Measurements from ENCODE around the gene SCFD1. TPM values are rescaled to one million over a fixed set of nuclear protein-coding genes. Genes with fewer than 3 reads are reported as not detected.

The SCFD1 gene
- total RNA-seq, 2 donors from 2014 or later: 46.8 to 58.3 TPM

- ATAC-seq (ENCODE audit: insufficient number of reproducible peaks, low FRiP score, low read depth) (no peak), DNase-seq (ENCODE audit: low spot score) (no peak)
- H3K4me1 ChIP-seq (ENCODE audit: control insufficient read depth in 1 of 2, low read depth in 2 of 2): no peaks in the 10 kb centered on the region
- H3K27ac ChIP-seq: no peak overlapping the region
- H3K27me3 ChIP-seq (replicated peaks; ENCODE audit: insufficient read depth): no peaks in the 10 kb centered on the region
- TF ChIP-seq, protein P1, sequence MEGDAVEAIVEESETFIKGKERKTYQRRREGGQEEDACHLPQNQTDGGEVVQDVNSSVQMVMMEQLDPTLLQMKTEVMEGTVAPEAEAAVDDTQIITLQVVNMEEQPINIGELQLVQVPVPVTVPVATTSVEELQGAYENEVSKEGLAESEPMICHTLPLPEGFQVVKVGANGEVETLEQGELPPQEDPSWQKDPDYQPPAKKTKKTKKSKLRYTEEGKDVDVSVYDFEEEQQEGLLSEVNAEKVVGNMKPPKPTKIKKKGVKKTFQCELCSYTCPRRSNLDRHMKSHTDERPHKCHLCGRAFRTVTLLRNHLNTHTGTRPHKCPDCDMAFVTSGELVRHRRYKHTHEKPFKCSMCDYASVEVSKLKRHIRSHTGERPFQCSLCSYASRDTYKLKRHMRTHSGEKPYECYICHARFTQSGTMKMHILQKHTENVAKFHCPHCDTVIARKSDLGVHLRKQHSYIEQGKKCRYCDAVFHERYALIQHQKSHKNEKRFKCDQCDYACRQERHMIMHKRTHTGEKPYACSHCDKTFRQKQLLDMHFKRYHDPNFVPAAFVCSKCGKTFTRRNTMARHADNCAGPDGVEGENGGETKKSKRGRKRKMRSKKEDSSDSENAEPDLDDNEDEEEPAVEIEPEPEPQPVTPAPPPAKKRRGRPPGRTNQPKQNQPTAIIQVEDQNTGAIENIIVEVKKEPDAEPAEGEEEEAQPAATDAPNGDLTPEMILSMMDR (IDR thresholded peaks at IDR 0.05): no peak
- H3K9me3 ChIP-seq: no peaks in the 10 kb centered on the region
- peaks cover 18% of the 10 kb centered on the region for H3K36me3 ChIP-seq
- no peak overlapping the region for H3K4me3 ChIP-seq
Measured at GRCh38 chr14:30737916-30738315, 115.8 kb downstream of the SCFD1 start.

GRCh38 chr14:30738978-30739377 lies 116.9 kb downstream of the SCFD1 start:
- Histone ChIP-seq H3K27ac (no peak overlapping the region), H3K9me3 (no peaks in the 10 kb centered on the region), H3K4me1 (ENCODE audit: control insufficient read depth in 1 of 2, low read depth in 2 of 2) (no peaks in the 10 kb centered on the region), H3K27me3 (replicated peaks; ENCODE audit: insufficient read depth) (no peaks in the 10 kb centered on the region), H3K4me3 (no peak overlapping the region), H3K36me3 (peaks cover 13% of the 10 kb centered on the region)
- ATAC-seq (ENCODE audit: insufficient number of reproducible peaks, low FRiP score, low read depth) (no peak), DNase-seq (ENCODE audit: low spot score) (no peak)
- TF ChIP-seq, protein P1 (IDR thresholded peaks at IDR 0.05): no peak

- TF ChIP-seq, protein P1 (IDR thresholded peaks at IDR 0.05): no peak
- no peaks in the 10 kb centered on the region for H3K9me3 ChIP-seq
Measured at GRCh38 chr14:30748343-30748742, 126.2 kb downstream of the SCFD1 start.

DNA sequence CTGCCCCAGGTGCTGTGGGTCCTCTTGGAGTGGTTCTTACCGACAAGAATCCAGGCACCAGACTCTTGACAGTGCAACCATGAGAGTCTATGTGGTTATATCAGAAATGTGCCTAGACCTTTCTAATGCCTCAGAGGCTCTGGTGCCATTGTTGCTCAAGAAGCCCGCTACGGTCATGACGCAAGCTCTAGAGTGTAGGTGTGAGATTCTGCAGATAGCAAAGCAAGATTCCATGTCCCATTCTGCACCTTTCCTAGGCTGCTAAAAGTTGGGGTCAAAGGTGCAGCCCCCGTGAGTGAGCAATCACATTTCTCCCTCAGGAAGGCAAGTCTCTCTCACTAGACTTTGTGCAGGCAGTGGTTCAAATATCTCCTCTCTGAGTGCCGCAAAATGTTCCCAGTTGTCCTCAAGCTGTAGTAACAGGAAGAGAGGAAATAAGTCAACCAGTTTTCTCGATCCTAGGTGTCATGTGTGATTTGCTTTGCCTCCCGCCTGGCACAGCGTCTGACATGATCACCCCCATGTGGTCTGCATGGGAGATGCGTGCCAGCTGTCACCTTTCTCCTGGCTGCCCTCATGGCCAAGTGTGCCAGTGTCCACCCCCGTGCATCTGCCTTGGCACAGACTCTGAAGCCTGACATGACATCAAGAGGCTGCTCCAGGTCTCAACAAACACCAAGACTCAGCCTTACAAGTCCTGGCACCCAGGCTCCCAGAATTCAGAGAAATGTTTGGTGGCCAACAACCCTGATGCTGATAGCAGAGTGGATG lies 129.7 kb downstream of the SCFD1 start:
- ATAC-seq (ENCODE audit: insufficient number of reproducible peaks, low FRiP score, low read depth): no peak

More at GRCh38 chr14:30748343-30748742, 126.2 kb downstream of the SCFD1 start:
- no peaks in the 10 kb centered on the region for H3K36me3 ChIP-seq
- H3K27ac ChIP-seq: no peak overlapping the region
- H3K4me1 ChIP-seq (ENCODE audit: control insufficient read depth in 1 of 2, low read depth in 2 of 2): no peaks in the 10 kb centered on the region
- no peak overlapping the region for H3K4me3 ChIP-seq
- DNase-seq (ENCODE audit: low spot score) (no peak), ATAC-seq (ENCODE audit: insufficient number of reproducible peaks, low FRiP score, low read depth) (no peak)
- H3K27me3 ChIP-seq (replicated peaks; ENCODE audit: insufficient read depth): no peaks in the 10 kb centered on the region

DNA sequence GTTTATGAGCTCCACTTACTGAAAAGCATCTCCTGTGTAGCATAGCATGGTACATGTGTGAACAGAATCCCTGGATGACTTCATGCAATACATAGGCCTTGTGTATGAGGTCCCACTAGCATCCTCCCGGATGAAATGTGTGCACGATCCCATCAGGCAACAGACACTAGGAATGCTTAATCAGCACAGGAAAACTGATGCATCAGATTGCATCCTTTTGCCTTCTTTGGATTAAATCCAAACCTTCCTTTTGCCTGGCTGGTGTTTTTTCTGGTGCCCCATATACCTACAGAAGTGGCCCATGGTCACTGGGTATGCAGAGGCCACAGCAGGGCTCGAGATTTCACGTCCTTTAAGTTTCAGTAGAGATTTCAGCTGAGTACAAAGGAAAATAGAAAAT lies 131.3 kb downstream of the SCFD1 start:
- TF ChIP-seq, protein P1 (IDR thresholded peaks at IDR 0.05): no peak
- no peak for ATAC-seq (ENCODE audit: insufficient number of reproducible peaks, low FRiP score, low read depth)

More for the DNA sequence above, 129.7 kb downstream of the SCFD1 start:
- no peak overlapping the region for H3K4me3 ChIP-seq
- H3K36me3 ChIP-seq: no peaks in the 10 kb centered on the region
- TF ChIP-seq, protein P1 (IDR thresholded peaks at IDR 0.05): no peak
- no peak overlapping the region for H3K27ac ChIP-seq
- no peaks in the 10 kb centered on the region for H3K27me3 ChIP-seq (replicated peaks; ENCODE audit: insufficient read depth)
- DNase-seq (ENCODE audit: low spot score): no peak
- H3K4me1 ChIP-seq (ENCODE audit: control insufficient read depth in 1 of 2, low read depth in 2 of 2): no peaks in the 10 kb centered on the region
- H3K9me3 ChIP-seq: no peaks in the 10 kb centered on the region

More for the DNA sequence above, 131.3 kb downstream of the SCFD1 start:
- H3K4me1 ChIP-seq (ENCODE audit: control insufficient read depth in 1 of 2, low read depth in 2 of 2): no peaks in the 10 kb centered on the region
- H3K27ac ChIP-seq: no peak overlapping the region
- no peak overlapping the region for H3K4me3 ChIP-seq
- no peaks in the 10 kb centered on the region for H3K27me3 ChIP-seq (replicated peaks; ENCODE audit: insufficient read depth)
- no peak for DNase-seq (ENCODE audit: low spot score)
- H3K36me3 ChIP-seq: no peaks in the 10 kb centered on the region
- no peaks in the 10 kb centered on the region for H3K9me3 ChIP-seq

Data from thoracic aorta (tissue), 2 donors.